ENCODE data around the gene IL1RL1.

- no peak for TF ChIP-seq CTCF (conservative IDR thresholded peaks at IDR 0.05; ENCODE audit: low read length)
- TF ChIP-seq EZH2phosphoT487 (IDR thresholded peaks at IDR 0.05; ENCODE audit: borderline replicate concordance, low read depth, low read length): no peak
These were observed 34.1 kb downstream of the IL1RL1 start for GRCh38 chr2:102345329-102345920.
